Smooth muscle cell (in vitro differentiated cells): ENCODE measurements around the gene CFC1. TPM values are rescaled to one million over a fixed set of nuclear protein-coding genes. Genes with fewer than 3 reads are reported as not detected.
"Not testable (repeated sequence)": the region's sequence is repeated elsewhere in the genome, so short reads cannot be mapped to it uniquely, and the experiment has no call there.

Experiments
- DNase-seq: peaks from one replicate; lab custom pipeline; 2025; ENCODE audit not compliant: unreplicated experiment; lab: John Stamatoyannopoulos, UW
- H2AFZ ChIP-seq: fragments of 200-600 bp; sonication (generic); 2 replicates; pipeline ENCODE4 v1.6.0; 2016; ENCODE audit warnings: antibody characterized with exemption, low read depth, mild to moderate bottlenecking
- H3F3A ChIP-seq: fragments of 200-600 bp; sonication (generic); 2 replicates; pipeline ENCODE4 v1.6.0; 2017; ENCODE audit warnings: antibody characterized with exemption, low read depth
- H3K27ac ChIP-seq: fragments of 200-600 bp; sonication (generic); 2 replicates; pipeline ENCODE4 v1.5.1; 2016; ENCODE audit warnings: low read depth, mild to moderate bottlenecking
- H3K27me3 ChIP-seq: fragments of 200-600 bp; sonication (generic); 2 replicates; pipeline ENCODE4 v1.6.1; 2016; ENCODE audit warnings: low read depth, mild to moderate bottlenecking
- H3K36me3 ChIP-seq: fragments of 200-600 bp; sonication (generic); 2 replicates; pipeline ENCODE4 v1.5.1; 2016; ENCODE audit warnings: low read depth
- H3K4me1 ChIP-seq: fragments of 200-600 bp; sonication (generic); 2 replicates; pipeline ENCODE4 v1.5.1; 2016; ENCODE audit warnings: low read depth
- H3K4me2 ChIP-seq: fragments of 200-600 bp; sonication (generic); 2 replicates; pipeline ENCODE4 v1.6.0; 2016; ENCODE audit warnings: mild to moderate bottlenecking
- H3K4me3 ChIP-seq: fragments of 200-600 bp; sonication (generic); 2 replicates; pipeline ENCODE4 v1.5.1; 2016; ENCODE audit warnings: mild to moderate bottlenecking
- H3K79me2 ChIP-seq: fragments of 200-600 bp; sonication (generic); 2 replicates; pipeline ENCODE4 v1.6.0; 2016; ENCODE audit warnings: low read depth, mild to moderate bottlenecking
- H3K9ac ChIP-seq: fragments of 200-600 bp; sonication (generic); 2 replicates; pipeline ENCODE4 v1.6.0; 2016; ENCODE audit warnings: low read depth
- H3K9me3 ChIP-seq: fragments of 200-600 bp; sonication (generic); replicated peaks from 2 replicates; pipeline ENCODE4 v1.5.1; 2016; ENCODE audit warnings: low read depth
- H4K20me1 ChIP-seq: fragments of 200-600 bp; sonication (generic); 2 replicates; pipeline ENCODE4 v1.6.0; 2016; ENCODE audit warnings: low read depth
- WGBS: methylation state at CpG from one replicate; pipeline ENCODE4 v1.1.7; 2016; ENCODE audit warnings: low lambda C conversion rate; 5-methylcytosine and 5-hydroxymethylcytosine counted together
- polyA plus RNA-seq: library from polyadenylated mRNA; unstranded; fragments of >200 nt; fragmentation: Nextera tagmentation; extraction: Ambion mirVana; gene quantifications from 2 replicates; pipeline ENCODE4 v1.2.1, GENCODE V29; 2016
- total RNA-seq: library from RNA; depleted of rRNA; stranded (reverse); fragments of >200 nt; gene quantifications from 2 replicates; pipeline ENCODE4 v1.2.3, GENCODE V29; 2014

CFC1 gene
- total and polyA plus RNA-seq, 2 experiments from 2014 or later: not detected

DNA sequence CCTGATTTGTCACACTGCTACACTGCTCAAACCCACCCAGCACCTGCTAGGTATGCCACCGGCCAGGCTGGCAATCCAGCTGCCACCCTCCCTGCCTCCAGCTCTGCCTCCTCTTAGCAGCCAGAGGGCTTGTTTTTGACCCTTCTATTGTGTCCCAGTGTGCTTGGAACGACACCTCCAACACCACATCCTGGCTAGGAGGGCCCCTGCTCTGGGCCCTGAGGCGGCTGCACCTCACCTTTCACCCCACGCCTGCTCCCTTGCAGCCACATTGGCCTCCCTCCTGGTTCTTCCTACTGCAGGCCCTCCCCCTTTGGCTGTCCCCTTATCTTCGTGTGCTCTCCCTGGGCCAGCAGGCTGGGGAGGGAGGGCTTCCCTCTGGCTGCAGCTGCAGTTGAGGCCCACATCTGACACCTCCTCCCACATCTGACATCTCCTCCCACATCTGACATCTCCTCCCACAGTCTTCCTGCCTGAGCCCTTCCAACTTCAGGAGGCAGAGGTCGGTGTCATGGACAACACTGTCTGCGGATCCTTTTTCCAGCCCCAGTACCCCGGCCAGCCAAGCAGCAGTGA is 23.1 kb downstream of the CFC1 start:
- not testable (repeated sequence) for H3K27ac ChIP-seq, H3K36me3 ChIP-seq, H2AFZ ChIP-seq, H3K9ac ChIP-seq, H3K9me3 ChIP-seq, H3K79me2 ChIP-seq, DNase-seq, H3K4me2 ChIP-seq, H3K27me3 ChIP-seq, H3K4me3 ChIP-seq, H3K4me1 ChIP-seq, H3F3A ChIP-seq, H4K20me1 ChIP-seq
- no CpG with 5 or more reads among the region's 8 CpGs for WGBS

DNA sequence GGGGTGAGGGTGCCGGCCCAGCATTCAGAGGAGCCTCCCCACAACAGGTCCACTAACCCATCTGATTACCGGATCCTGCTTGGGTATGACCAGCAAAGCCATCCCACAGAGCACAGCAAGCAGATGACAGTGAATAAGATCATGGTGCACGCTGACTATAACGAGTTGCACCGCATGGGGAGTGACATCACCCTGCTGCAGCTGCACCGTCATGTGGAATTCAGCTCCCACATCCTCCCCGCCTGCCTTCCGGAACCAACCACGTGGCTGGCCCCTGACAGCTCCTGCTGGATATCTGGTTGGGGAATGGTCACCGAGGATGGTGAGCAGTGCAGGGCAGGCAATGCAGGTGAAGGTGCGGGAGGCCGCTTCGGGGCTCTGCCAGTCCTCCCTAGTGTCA is 25.1 kb downstream of the CFC1 start:
- 86% methylated on average over 8 of the region's 13 CpGs for WGBS
- not testable (repeated sequence) for H3F3A ChIP-seq, H3K4me3 ChIP-seq, DNase-seq, H3K27ac ChIP-seq, H4K20me1 ChIP-seq, H3K9ac ChIP-seq, H3K4me2 ChIP-seq, H3K9me3 ChIP-seq, H3K27me3 ChIP-seq, H3K4me1 ChIP-seq, H2AFZ ChIP-seq, H3K36me3 ChIP-seq, H3K79me2 ChIP-seq

- not testable (repeated sequence) for H3K9ac ChIP-seq, H4K20me1 ChIP-seq, H3K27ac ChIP-seq, H3K79me2 ChIP-seq, H3K4me3 ChIP-seq, H3K9me3 ChIP-seq, H3K4me1 ChIP-seq, H3K36me3 ChIP-seq, DNase-seq, H3K27me3 ChIP-seq, H3K4me2 ChIP-seq, H3F3A ChIP-seq, H2AFZ ChIP-seq
- no CpG with 5 or more reads among the region's 3 CpGs for WGBS
These were observed 27.4 kb downstream of the CFC1 start for GRCh38 chr2:130571929-130572328.

DNA sequence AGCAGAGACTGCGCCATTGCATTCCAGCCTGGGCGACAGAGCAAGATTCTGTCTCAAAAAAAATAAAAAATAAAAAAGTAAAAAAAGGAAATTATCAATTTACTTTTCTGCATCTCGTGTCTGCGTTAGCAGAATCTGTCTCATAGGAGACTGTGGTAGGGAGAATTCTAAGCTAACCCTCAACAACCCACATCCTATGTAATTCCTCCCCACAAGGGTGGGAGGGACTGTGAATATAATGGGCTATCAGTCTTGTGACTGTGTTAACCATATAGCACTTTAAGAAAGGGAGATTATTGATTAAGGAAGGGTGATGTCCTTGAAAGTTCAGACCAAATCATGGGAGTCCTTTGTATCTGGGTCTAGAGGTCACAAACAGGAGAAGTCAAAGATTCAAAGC is 33.2 kb downstream of the CFC1 start:
- no CpG with 5 or more reads among the region's 4 CpGs for WGBS
- H3K9ac ChIP-seq, H3K27ac ChIP-seq, H3K4me2 ChIP-seq, H3F3A ChIP-seq, DNase-seq, H3K27me3 ChIP-seq, H3K9me3 ChIP-seq, H3K4me3 ChIP-seq, H4K20me1 ChIP-seq, H3K4me1 ChIP-seq, H3K36me3 ChIP-seq, H3K79me2 ChIP-seq, H2AFZ ChIP-seq: not testable (repeated sequence)

- not testable (repeated sequence) for H3K27me3 ChIP-seq, H4K20me1 ChIP-seq, H3K4me2 ChIP-seq, H3K79me2 ChIP-seq, H3K36me3 ChIP-seq, H3K4me1 ChIP-seq, DNase-seq, H3F3A ChIP-seq, H2AFZ ChIP-seq, H3K4me3 ChIP-seq, H3K9ac ChIP-seq, H3K9me3 ChIP-seq, H3K27ac ChIP-seq
- WGBS: no CpG with 5 or more reads among the region's 8 CpGs
These were observed 42.9 kb downstream of the CFC1 start for GRCh38 chr2:130556441-130556840.

DNA sequence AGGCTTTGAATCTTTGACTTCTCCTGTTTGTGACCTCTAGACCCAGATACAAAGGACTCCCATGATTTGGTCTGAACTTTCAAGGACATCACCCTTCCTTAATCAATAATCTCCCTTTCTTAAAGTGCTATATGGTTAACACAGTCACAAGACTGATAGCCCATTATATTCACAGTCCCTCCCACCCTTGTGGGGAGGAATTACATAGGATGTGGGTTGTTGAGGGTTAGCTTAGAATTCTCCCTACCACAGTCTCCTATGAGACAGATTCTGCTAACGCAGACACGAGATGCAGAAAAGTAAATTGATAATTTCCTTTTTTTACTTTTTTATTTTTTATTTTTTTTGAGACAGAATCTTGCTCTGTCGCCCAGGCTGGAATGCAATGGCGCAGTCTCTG is 45.2 kb downstream of the CFC1 start:
- DNase-seq, H3K9ac ChIP-seq, H3K4me1 ChIP-seq, H3K9me3 ChIP-seq, H2AFZ ChIP-seq, H3K36me3 ChIP-seq, H3K79me2 ChIP-seq, H3K4me3 ChIP-seq, H4K20me1 ChIP-seq, H3K27me3 ChIP-seq, H3K4me2 ChIP-seq, H3K27ac ChIP-seq, H3F3A ChIP-seq: not testable (repeated sequence)
- no CpG with 5 or more reads among the region's 4 CpGs for whole genome bisulfite sequencing

DNA sequence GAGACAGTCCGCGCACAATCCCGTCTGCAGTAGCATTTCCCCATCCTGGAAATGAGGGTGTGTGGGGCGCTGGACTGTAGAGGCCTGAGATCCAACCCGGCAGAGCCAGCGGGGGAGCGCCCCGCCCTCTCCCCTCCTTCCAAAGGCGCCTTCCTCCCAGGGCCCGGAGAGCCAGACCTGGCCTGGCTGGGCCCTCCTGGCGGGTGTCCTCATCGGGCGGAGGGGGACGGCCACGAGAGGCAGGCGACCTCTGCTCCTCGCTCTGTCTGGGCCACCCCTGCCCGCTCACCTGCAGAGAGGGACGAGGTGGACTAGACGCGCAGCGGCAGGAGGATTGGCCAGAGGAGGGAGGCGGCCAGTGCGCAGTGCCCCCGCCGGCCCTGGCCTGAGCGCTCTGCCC is 49.9 kb downstream of the CFC1 start:
- H2AFZ ChIP-seq, H3K36me3 ChIP-seq, H3K27me3 ChIP-seq, DNase-seq, H3K9me3 ChIP-seq, H3K9ac ChIP-seq, H3F3A ChIP-seq, H4K20me1 ChIP-seq, H3K27ac ChIP-seq, H3K4me3 ChIP-seq, H3K79me2 ChIP-seq, H3K4me1 ChIP-seq, H3K4me2 ChIP-seq: not testable (repeated sequence)
- no CpG with 5 or more reads among the region's 27 CpGs for WGBS

DNA sequence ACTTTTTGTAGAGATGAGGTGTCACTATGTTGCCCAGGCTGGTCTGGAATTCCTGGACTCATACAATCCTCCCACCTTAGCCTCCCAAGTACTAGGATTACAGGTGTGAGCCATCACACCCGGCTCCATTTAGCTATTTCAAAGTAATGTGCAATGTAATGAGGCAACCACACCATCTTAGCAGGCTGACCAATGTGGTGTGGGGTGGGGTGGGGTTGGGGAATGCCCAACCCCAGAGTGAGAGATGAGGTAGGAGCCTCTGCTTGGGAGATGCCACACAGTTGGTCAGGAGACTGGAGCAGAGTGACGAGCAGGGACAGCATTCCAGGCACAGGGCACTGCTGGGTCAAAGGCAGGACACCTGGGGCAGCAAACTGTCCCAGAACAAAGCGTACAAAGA is 51.0 kb downstream of the CFC1 start:
- not testable (repeated sequence) for H3K9me3 ChIP-seq, H3K27ac ChIP-seq, H3F3A ChIP-seq, H3K4me2 ChIP-seq, H4K20me1 ChIP-seq, H3K36me3 ChIP-seq, H3K79me2 ChIP-seq, H3K27me3 ChIP-seq, H3K9ac ChIP-seq, H3K4me3 ChIP-seq, DNase-seq, H3K4me1 ChIP-seq, H2AFZ ChIP-seq
- no CpG with 5 or more reads among the region's 3 CpGs for WGBS

DNA sequence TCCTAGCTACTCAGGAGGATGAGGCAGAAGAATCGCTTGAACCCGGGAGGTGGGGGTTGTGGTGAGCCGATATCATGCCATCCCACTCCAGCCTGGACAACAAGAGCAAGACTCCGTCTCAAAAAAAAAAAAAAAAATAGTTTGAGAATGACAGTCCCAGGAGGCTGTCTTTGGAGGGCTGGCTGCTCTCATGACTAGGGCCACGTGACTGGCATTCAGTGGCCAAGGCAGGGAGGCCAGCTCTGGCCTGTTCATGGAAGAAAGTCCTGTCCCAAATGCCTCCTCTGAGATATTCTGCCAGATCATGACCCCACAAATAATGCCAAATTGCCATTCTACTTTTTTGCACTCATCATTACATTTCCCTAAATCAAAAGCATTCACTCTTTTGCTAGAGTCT is 54.4 kb downstream of the CFC1 start:
- H3K36me3 ChIP-seq, H3K9ac ChIP-seq, H3K4me3 ChIP-seq, H3K27ac ChIP-seq, H3K4me2 ChIP-seq, H3F3A ChIP-seq, H3K27me3 ChIP-seq, H3K4me1 ChIP-seq, DNase-seq, H3K9me3 ChIP-seq, H4K20me1 ChIP-seq, H2AFZ ChIP-seq, H3K79me2 ChIP-seq: not testable (repeated sequence)
- no CpG with 5 or more reads among the region's 5 CpGs for WGBS
